ENCODE results near the gene ZNF614. TPM values are rescaled to one million over a fixed set of nuclear protein-coding genes. Genes with fewer than 3 reads are reported as not detected.

The ZNF614 gene
- polyA plus RNA-seq, 1 donor (not counting 4 experiments of a cell fraction or from before 2014, with no cell fraction given) = 5.9 TPM

DNA sequence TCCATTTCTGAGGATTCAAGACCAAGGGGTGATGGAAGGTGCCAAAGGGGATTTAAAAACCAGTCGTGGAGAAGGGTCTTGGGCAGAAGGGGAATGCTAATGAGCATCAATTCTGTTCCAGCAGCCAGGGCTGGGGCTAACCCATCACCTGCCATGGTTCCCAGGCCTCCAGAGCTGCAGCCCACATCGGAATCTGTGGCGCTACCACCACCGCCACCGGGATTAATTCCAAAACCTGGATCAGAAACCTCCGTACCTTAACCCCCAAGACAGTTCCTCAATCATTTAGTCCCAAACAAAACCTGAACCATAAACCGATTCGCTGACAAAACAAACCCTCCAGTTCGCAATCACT lies 20.8 kb downstream of the ZNF614 start:
- H3K9me1 ChIP-seq (ENCODE audit: control insufficient read depth, extremely low read depth, insufficient read depth, low read length) = no peaks in the 10 kb centered on the region
- H4K20me1 ChIP-seq (ENCODE audit: control insufficient read depth, extremely low read depth, insufficient read depth, low read length) = no peaks in the 10 kb centered on the region
- no peak for DNase-seq (ENCODE audit: low read depth, low spot score)
- peaks cover 0 to 2% of the 10 kb centered on the region in 2 experiments for H3K36me3 ChIP-seq (ENCODE audit: control insufficient read depth in 2 of 2, extremely low read depth in 1 of 2, insufficient read depth in 2 of 2, low read length in 2 of 2)
- H2AFZ ChIP-seq (ENCODE audit: control insufficient read depth, low read length) = peak overlapping the region; percentile 100
- peak overlapping the region; percentile 95 for H3K4me2 ChIP-seq (ENCODE audit: control insufficient read depth, extremely low read depth, insufficient read depth, low read depth, low read length)
- H3K9ac ChIP-seq (ENCODE audit: control insufficient read depth, extremely low read depth, insufficient read depth, low read length) = peak overlapping the region; percentile 87
- peak overlapping the region; percentile 75 to 99 (median 96) for H3K4me3 ChIP-seq (ENCODE audit: control insufficient read depth in 2 of 3, extremely low read depth in 1 of 3, insufficient read depth in 2 of 3, low read depth in 1 of 3, low read length in 3 of 3)
- H3K79me2 ChIP-seq (ENCODE audit: control insufficient read depth, insufficient read depth, low read length) = peaks cover 12% of the 10 kb centered on the region
- no peak for TF ChIP-seq EZH2 (IDR thresholded peaks at IDR 0.05; ENCODE audit: low read length)
- TF ChIP-seq, protein P1, sequence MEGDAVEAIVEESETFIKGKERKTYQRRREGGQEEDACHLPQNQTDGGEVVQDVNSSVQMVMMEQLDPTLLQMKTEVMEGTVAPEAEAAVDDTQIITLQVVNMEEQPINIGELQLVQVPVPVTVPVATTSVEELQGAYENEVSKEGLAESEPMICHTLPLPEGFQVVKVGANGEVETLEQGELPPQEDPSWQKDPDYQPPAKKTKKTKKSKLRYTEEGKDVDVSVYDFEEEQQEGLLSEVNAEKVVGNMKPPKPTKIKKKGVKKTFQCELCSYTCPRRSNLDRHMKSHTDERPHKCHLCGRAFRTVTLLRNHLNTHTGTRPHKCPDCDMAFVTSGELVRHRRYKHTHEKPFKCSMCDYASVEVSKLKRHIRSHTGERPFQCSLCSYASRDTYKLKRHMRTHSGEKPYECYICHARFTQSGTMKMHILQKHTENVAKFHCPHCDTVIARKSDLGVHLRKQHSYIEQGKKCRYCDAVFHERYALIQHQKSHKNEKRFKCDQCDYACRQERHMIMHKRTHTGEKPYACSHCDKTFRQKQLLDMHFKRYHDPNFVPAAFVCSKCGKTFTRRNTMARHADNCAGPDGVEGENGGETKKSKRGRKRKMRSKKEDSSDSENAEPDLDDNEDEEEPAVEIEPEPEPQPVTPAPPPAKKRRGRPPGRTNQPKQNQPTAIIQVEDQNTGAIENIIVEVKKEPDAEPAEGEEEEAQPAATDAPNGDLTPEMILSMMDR (optimal IDR thresholded peaks at IDR 0.05 in 1 of 3, IDR thresholded peaks at IDR 0.05 in 1 of 3, conservative IDR thresholded peaks at IDR 0.05 in 1 of 3; ENCODE audit: extremely low read depth in 1 of 3, insufficient read depth in 2 of 3, low read length in 3 of 3) = no peak
- H3K27me3 ChIP-seq (ENCODE audit: control insufficient read depth, extremely low read depth, insufficient read depth, low read length) = no peaks in the 10 kb centered on the region
- dilution Hi-C loops (cut with MboI; ENCODE audit: extremely low pct_ligation_motif_present, low sequenced_read_pairs) = no loop called here
- H3K9me3 ChIP-seq (ENCODE audit: control insufficient read depth, low read depth, low read length) = no peaks in the 10 kb centered on the region
- H3K4me1 ChIP-seq (ENCODE audit: control insufficient read depth, extremely low read depth, insufficient read depth, low read length) = no peaks in the 10 kb centered on the region
- peak overlapping the region; percentile 89 for H3K27ac ChIP-seq (ENCODE audit: control insufficient read depth, insufficient read depth, low read length)
- FAIRE-seq = no peak

GRCh38 chr19:51994048-51994644 lies 34.0 kb downstream of the ZNF614 start:
- dilution Hi-C loops (cut with MboI; ENCODE audit: extremely low pct_ligation_motif_present, low sequenced_read_pairs) = no loop called here
- H3K9me3 ChIP-seq (ENCODE audit: control insufficient read depth, low read depth, low read length) = peaks cover 13% of the 10 kb centered on the region

More at GRCh38 chr19:51994048-51994644, 34.0 kb downstream of the ZNF614 start:
- H3K4me3 ChIP-seq (ENCODE audit: control insufficient read depth in 2 of 3, extremely low read depth in 1 of 3, insufficient read depth in 2 of 3, low read depth in 1 of 3, low read length in 3 of 3) = no peak overlapping the region
- DNase-seq (ENCODE audit: low read depth, low spot score) (no peak), FAIRE-seq (peak; percentile 49)
- H3K36me3 ChIP-seq (ENCODE audit: control insufficient read depth in 2 of 2, extremely low read depth in 1 of 2, insufficient read depth in 2 of 2, low read length in 2 of 2) = peaks cover 0 to 9% of the 10 kb centered on the region in 2 experiments
- no peak overlapping the region for H2AFZ ChIP-seq (ENCODE audit: control insufficient read depth, low read length)
- no peaks in the 10 kb centered on the region for H3K27me3 ChIP-seq (ENCODE audit: control insufficient read depth, extremely low read depth, insufficient read depth, low read length)
- no peaks in the 10 kb centered on the region for H3K4me1 ChIP-seq (ENCODE audit: control insufficient read depth, extremely low read depth, insufficient read depth, low read length)
- H4K20me1 ChIP-seq (ENCODE audit: control insufficient read depth, extremely low read depth, insufficient read depth, low read length) = no peaks in the 10 kb centered on the region
- TF ChIP-seq, protein P1 (optimal IDR thresholded peaks at IDR 0.05 in 1 of 3, IDR thresholded peaks at IDR 0.05 in 1 of 3, conservative IDR thresholded peaks at IDR 0.05 in 1 of 3; ENCODE audit: extremely low read depth in 1 of 3, insufficient read depth in 2 of 3, low read length in 3 of 3) = no peak
- TF ChIP-seq EZH2 (IDR thresholded peaks at IDR 0.05; ENCODE audit: low read length) = no peak
- H3K79me2 ChIP-seq (ENCODE audit: control insufficient read depth, insufficient read depth, low read length) = no peaks in the 10 kb centered on the region
- H3K27ac ChIP-seq (ENCODE audit: control insufficient read depth, insufficient read depth, low read length) = no peak overlapping the region
- no peak overlapping the region for H3K4me2 ChIP-seq (ENCODE audit: control insufficient read depth, extremely low read depth, insufficient read depth, low read depth, low read length)
- no peak overlapping the region for H3K9ac ChIP-seq (ENCODE audit: control insufficient read depth, extremely low read depth, insufficient read depth, low read length)
- H3K9me1 ChIP-seq (ENCODE audit: control insufficient read depth, extremely low read depth, insufficient read depth, low read length) = no peaks in the 10 kb centered on the region

Measured in keratinocyte (primary cell).